A673 (cell line): ENCODE measurements around the gene TSC2. TPM values are rescaled to one million over a fixed set of nuclear protein-coding genes. Genes with fewer than 3 reads are reported as not detected.
A peak's percentile ranks its signal among the peaks of the same experiment; 100 is the strongest.
"Not testable (repeated sequence)": the region's sequence is repeated elsewhere in the genome, so short reads cannot be mapped to it uniquely, and the experiment has no call there.

Source experiments
- BruUV-seq: library from RNA; stranded (reverse); fragments of 400-500 nt; replicated peaks from 2 replicates; lab custom pipeline; 2021; lab: Mats Ljungman, UMichigan
- CTCF ChIA-PET: fragments of 300-600 bp; sonication (Branson Sonifier 250); formaldehyde crosslinking; loops from one replicate; lab custom pipeline; 2022; ENCODE audit warnings: antibody characterized with exemption; lab: Charles Lee
- POLR2A ChIA-PET: fragments of 300-600 bp; sonication (Branson Sonifier 250); formaldehyde crosslinking; loops from one replicate; lab custom pipeline; 2022; ENCODE audit warnings: antibody characterized with exemption; ENCODE audit not compliant: low non-redundant PET; lab: Charles Lee
- DNase-seq: peaks from one replicate; pipeline ENCODE4 v3.0.0-alpha.2; 2015; ENCODE audit warnings: low spot score
- H3K27ac ChIP-seq: fragments of 200-600 bp; sonication (generic); 2 replicates; pipeline ENCODE4 v1.5.1; 2016; ENCODE audit warnings: mixed run types, low read depth, mild to moderate bottlenecking, mixed read lengths, antibody characterized with exemption, low read length; ENCODE audit not compliant: poor library complexity, severe bottlenecking
- H3K27me3 ChIP-seq: fragments of 200-600 bp; sonication (generic); replicated peaks from 2 replicates; pipeline ENCODE4 v1.6.1; 2017; ENCODE audit warnings: mixed run types, low read depth, mild to moderate bottlenecking, mixed read lengths, antibody characterized with exemption, low read length; ENCODE audit not compliant: insufficient read depth, poor library complexity
- H3K36me3 ChIP-seq: fragments of 200-600 bp; sonication (generic); 2 replicates; pipeline ENCODE4 v1.6.1; 2016; ENCODE audit warnings: mixed run types, mild to moderate bottlenecking, mixed read lengths, antibody characterized with exemption, low read length; ENCODE audit not compliant: insufficient read depth, poor library complexity, severe bottlenecking
- H3K4me1 ChIP-seq: fragments of 200-600 bp; sonication (generic); 2 replicates; pipeline ENCODE4 v1.6.1; 2017; ENCODE audit warnings: mixed run types, mild to moderate bottlenecking, mixed read lengths, antibody characterized with exemption, low read length; ENCODE audit not compliant: insufficient read depth, poor library complexity, severe bottlenecking
- H3K4me3 ChIP-seq: fragments of 200-600 bp; sonication (generic); 2 replicates; pipeline ENCODE4 v1.5.1; 2016; ENCODE audit warnings: low read depth, mixed run types, mild to moderate bottlenecking, mixed read lengths, low read length; ENCODE audit not compliant: poor library complexity, severe bottlenecking
- H3K9me3 ChIP-seq: fragments of 200-600 bp; sonication (generic); 2 replicates; pipeline ENCODE4 v1.6.1; 2016; ENCODE audit warnings: mixed run types, low read depth, mild to moderate bottlenecking, mixed read lengths, antibody characterized with exemption, low read length; ENCODE audit not compliant: poor library complexity, severe bottlenecking
- intact Hi-C: fragments of 100-400 bp; cut with micrococcal nuclease; formaldehyde crosslinking; loops from one replicate; pipeline ENCODE4 v1.10.0; 2022; ENCODE audit not compliant: unreplicated experiment
- microRNA-seq: library from miRNA; unstranded; fragments of <30 nt; microRNA quantifications from one replicate; pipeline ENCODE4 v1.2.0, GENCODE V29; 2021
- total RNA-seq: library from RNA; stranded (reverse); gene quantifications from 2 replicates; pipeline ENCODE4 v1.2.3, GENCODE V29; 2021

Gene TSC2
- total RNA-seq, 1 experiment from 2014 or later, result 125 TPM

DNA sequence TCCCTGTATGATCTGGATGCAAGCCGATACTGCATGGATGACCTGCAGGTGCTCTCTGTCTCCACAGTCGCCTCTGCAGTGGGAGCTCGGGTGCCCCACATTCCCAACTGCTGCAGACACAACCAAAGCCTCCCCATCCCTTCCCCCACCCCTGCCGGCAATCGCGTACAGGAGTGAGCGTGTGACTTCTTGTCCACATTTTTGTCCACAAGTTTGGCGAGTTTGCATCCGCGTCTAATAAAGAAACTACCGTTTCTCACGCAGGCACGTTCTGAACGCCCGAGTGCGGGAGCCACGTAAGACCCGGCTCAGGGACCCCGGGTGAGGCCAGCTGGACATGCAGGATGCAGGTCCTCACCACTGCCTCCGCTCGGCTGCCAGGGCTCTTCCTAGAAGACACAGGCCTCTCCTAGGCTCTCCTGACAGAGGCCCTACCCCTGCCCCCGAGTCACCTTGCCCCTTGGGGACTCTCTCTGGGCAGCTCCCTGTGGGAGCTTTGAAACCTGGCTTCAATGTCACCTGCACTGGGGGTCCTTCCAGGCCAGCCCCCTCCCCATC lies 82.2 kb downstream of the TSC2 start:
- H3K9me3 ChIP-seq, H3K27ac ChIP-seq, BruUV-seq, POLR2A ChIA-PET, DNase-seq, intact Hi-C loops, H3K4me3 ChIP-seq, H3K27me3 ChIP-seq, H3K36me3 ChIP-seq, CTCF ChIA-PET: not testable (repeated sequence)
- peaks cover 22% of the 10 kb centered on the region for H3K4me1 ChIP-seq

DNA sequence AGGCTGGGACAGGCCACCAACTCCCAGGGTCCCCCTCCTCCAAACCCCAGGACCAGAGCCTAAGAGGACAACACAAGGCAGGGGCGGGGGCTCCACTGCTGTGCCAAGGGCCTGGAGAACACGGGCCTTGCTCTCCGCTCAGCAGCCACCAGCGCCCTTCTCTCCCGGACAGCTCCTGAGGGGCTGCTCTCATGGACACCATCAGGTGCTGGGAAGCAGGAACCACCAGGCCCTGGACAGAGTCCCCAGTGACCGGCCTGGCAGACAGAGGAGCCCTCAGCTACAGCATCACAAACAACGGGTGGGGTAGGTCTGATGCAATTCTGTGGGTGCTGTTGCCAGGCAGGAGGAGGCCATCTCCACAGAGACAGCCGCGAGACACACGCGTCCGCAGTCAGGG lies 86.0 kb downstream of the TSC2 start:
- BruUV-seq, H3K9me3 ChIP-seq, H3K4me3 ChIP-seq, H3K27ac ChIP-seq, intact Hi-C loops, H3K27me3 ChIP-seq, H3K36me3 ChIP-seq, POLR2A ChIA-PET, DNase-seq, H3K4me1 ChIP-seq, CTCF ChIA-PET: not testable (repeated sequence)

DNA sequence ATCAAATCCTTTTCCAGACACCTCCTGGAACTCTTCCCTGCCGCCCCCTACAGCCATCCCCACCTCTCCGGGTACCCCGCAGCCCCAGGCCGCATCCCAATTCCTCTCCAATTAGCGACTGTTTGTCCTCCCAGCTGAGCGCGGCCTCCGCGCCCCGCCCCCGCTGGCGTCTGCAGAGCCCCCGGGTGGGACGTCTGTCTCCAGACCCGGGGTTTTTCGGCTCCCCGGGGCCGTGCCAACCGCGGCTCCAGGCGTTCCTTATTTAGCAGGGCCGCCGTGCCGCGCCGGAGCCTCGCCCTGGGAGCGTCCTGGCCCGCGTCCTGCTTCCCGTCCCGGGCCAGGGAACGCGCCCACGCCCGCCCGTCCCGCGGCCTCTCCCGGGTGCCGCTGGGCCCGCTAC lies 87.3 kb downstream of the TSC2 start:
- H3K9me3 ChIP-seq, DNase-seq, intact Hi-C loops, H3K27me3 ChIP-seq, H3K36me3 ChIP-seq, H3K4me1 ChIP-seq, BruUV-seq, POLR2A ChIA-PET, CTCF ChIA-PET, H3K27ac ChIP-seq: not testable (repeated sequence)
- peak overlapping the region; percentile 51 for H3K4me3 ChIP-seq

DNA sequence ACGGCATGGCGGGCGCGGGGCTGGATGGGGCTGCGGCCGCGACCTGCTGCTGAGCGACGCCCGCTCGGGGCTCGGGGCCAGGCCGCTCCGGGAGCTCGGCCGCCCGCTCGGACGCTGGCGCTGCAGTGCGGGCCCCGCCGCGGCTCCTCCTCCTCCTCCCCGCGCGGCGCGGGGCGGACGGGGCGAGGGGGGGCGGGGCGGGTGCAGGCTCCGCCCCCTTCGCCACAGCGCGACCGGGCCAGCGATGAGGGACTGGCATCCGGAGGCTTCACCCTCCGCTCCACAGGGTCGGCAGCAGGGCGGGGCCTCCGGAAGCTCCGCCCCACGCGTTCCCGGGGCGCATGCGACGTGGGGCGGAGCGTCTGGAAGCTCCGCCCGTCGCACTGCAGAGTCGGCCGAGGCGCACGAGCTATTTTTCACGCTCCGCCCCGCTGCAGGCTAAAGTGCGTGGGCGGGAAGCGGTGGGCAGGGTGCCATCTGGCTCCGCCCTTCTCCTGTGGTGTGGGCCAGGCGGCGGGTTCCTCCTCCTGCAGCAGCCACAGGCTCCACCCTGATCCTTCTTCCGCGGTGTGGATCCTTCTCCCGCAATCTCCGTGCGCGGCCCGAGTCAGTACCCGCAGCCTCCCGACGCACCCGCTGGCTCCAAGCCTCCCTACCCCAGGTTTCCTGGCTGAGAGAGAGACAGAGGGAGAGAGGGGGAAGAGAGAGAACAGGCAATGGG lies 88.1 kb downstream of the TSC2 start, which contains the start of gene PKD1:
Gene PKD1, minus strand, starts transcription at position 129 of the 721 bp plus-strand sequence. CDS start 209 bp downstream, outside the sequence.
- H3K36me3 ChIP-seq, intact Hi-C loops, H3K4me1 ChIP-seq, H3K27me3 ChIP-seq, CTCF ChIA-PET, H3K9me3 ChIP-seq, BruUV-seq, POLR2A ChIA-PET: not testable (repeated sequence)
- peak within 1 kb of the TSS; percentile 51 for H3K4me3 ChIP-seq
- peak within 1 kb of the TSS; percentile 23 for H3K27ac ChIP-seq
- peak; percentile 91 for DNase-seq

Small RNA genes lying within 50 kb of the gene (microRNA-seq; reads per million reads assigned to microRNA genes)
- gene MIR1225, result not detected
- not detected for gene MIR3180-5
- not detected for gene MIR4516
- gene MIR6511B1, result not detected

Other genes starting within 250 kb of the TSC2 start
- 14.4 and 23.4 TPM in 2 replicates for gene HAGH, start 221.2 kb upstream of the TSC2 start, total RNA-seq
- 19.9 and 22.1 TPM in 2 replicates for gene FAHD1, start 220.8 kb upstream of the TSC2 start, total RNA-seq
- gene MEIOB, start 175.8 kb upstream of the TSC2 start, total RNA-seq, result 0.48 and 0.62 TPM in 2 replicates
- not detected in 2 replicates for gene HS3ST6, start 129.6 kb upstream of the TSC2 start, total RNA-seq
- 17.7 and 23.4 TPM in 2 replicates for gene MSRB1, start 104.8 kb upstream of the TSC2 start, total RNA-seq
- gene RPL3L, start 93.3 kb upstream of the TSC2 start, total RNA-seq, result not detected in 2 replicates
- 178 and 210 TPM in 2 replicates for gene NDUFB10, start 88.4 kb upstream of the TSC2 start, total RNA-seq
- gene RPS2, start 83.2 kb upstream of the TSC2 start, total RNA-seq, result 3,326 and 3,385 TPM in 2 replicates
- not detected in 2 replicates for gene RNF151, start 81.1 kb upstream of the TSC2 start, total RNA-seq
- 58.4 and 64.1 TPM in 2 replicates for gene TBL3, start 75.9 kb upstream of the TSC2 start, total RNA-seq
- 0.90 and 1.2 TPM in 2 replicates for gene NOXO1, start 66.5 kb upstream of the TSC2 start, total RNA-seq
- gene GFER, start 63.8 kb upstream of the TSC2 start, total RNA-seq, result 26.2 and 27.4 TPM in 2 replicates
- 1.4 and 2.3 TPM in 2 replicates for gene SYNGR3, start 58.0 kb upstream of the TSC2 start, total RNA-seq
- gene ZNF598, start 38.2 kb upstream of the TSC2 start, total RNA-seq, result 68.0 and 75.8 TPM in 2 replicates
- 96.5 and 105 TPM in 2 replicates for gene NPW, start 28.2 kb upstream of the TSC2 start, total RNA-seq
- 19.5 and 26.4 TPM in 2 replicates for gene NHERF2, start 21.1 kb upstream of the TSC2 start, total RNA-seq
- gene NTHL1, start 151 bp upstream of the TSC2 start, total RNA-seq, result 51.6 and 65.4 TPM in 2 replicates
- gene PKD1, start 87.9 kb downstream of the TSC2 start, total RNA-seq, result 121 and 141 TPM in 2 replicates
- gene RAB26, start 100.6 kb downstream of the TSC2 start, total RNA-seq, result 0.49 and 1.7 TPM in 2 replicates
- 96.7 and 97.4 TPM in 2 replicates for gene TRAF7, start 107.8 kb downstream of the TSC2 start, total RNA-seq
- gene CASKIN1, start 148.6 kb downstream of the TSC2 start, total RNA-seq, result 1.1 and 3.8 TPM in 2 replicates
- 58.3 and 58.8 TPM in 2 replicates for gene MLST8, start 157.5 kb downstream of the TSC2 start, total RNA-seq
- 16.0 and 18.6 TPM in 2 replicates for gene BRICD5, start 162.9 kb downstream of the TSC2 start, total RNA-seq
- gene PGP, start 166.9 kb downstream of the TSC2 start, total RNA-seq, result 26.5 TPM in 2 replicates
- gene E4F1, start 175.6 kb downstream of the TSC2 start, total RNA-seq, result 36.0 and 41.6 TPM in 2 replicates
- 2.7 and 3.1 TPM in 2 replicates for gene DNASE1L2, start 188.5 kb downstream of the TSC2 start, total RNA-seq
- gene ECI1, start 203.6 kb downstream of the TSC2 start, total RNA-seq, result 55.3 and 83.6 TPM in 2 replicates
- gene RNPS1, start 220.1 kb downstream of the TSC2 start, total RNA-seq, result 345 and 365 TPM in 2 replicates